Liver (tissue), 9 donors: ENCODE measurements around the gene TDO2. TPM values are rescaled to one million over a fixed set of nuclear protein-coding genes. Genes with fewer than 3 reads are reported as not detected.

ENCODE experiments used
- DNase-seq: peaks from one replicate; pipeline ENCODE4 v3.0.0-alpha.2; 2017; ENCODE audit warnings: low spot score
- H3K27ac ChIP-seq, 2 donors: one replicate each; pipeline ENCODE4 v1.7.0; 2013; ENCODE audit warnings: inconsistent platforms in 2 of 2, low read length in 2 of 2, control low read depth in 1 of 2, low read depth in 1 of 2, mild to moderate bottlenecking in 1 of 2
- H3K27me3 ChIP-seq, 4 donors: one replicate each; pipeline versions ENCODE4 v1.6.1 to v1.7.0; 2013; ENCODE audit warnings: low read length in 3 of 4, inconsistent platforms in 1 of 4, mild to moderate bottlenecking in 1 of 4, moderate library complexity in 1 of 4; ENCODE audit not compliant: control insufficient read depth in 4 of 4, insufficient read depth in 4 of 4
- H3K36me3 ChIP-seq, 4 donors: one replicate each; pipeline versions ENCODE4 v1.6.1 to v1.7.0; 2013; ENCODE audit warnings: low read length in 3 of 4, mild to moderate bottlenecking in 3 of 4, low read depth in 1 of 4, moderate library complexity in 1 of 4; ENCODE audit not compliant: control insufficient read depth in 4 of 4, insufficient read depth in 3 of 4
- H3K4me1 ChIP-seq, 4 donors: one replicate each; pipeline versions ENCODE4 v1.6.1 to v1.7.0; 2013; ENCODE audit warnings: low read length in 3 of 4, mild to moderate bottlenecking in 3 of 4, moderate library complexity in 1 of 4; ENCODE audit not compliant: control insufficient read depth in 4 of 4, insufficient read depth in 4 of 4
- H3K4me3 ChIP-seq, 3 donors: one replicate each; pipeline versions ENCODE4 v1.6.1 to v1.7.0; 2013; ENCODE audit warnings: low read length in 3 of 3, control low read depth in 1 of 3, low read depth in 1 of 3, mild to moderate bottlenecking in 1 of 3
- H3K9ac ChIP-seq, 2 donors: one replicate each; pipeline ENCODE4 v1.7.0; 2013; ENCODE audit warnings: low read length in 2 of 2, mild to moderate bottlenecking in 2 of 2, moderate library complexity in 2 of 2, control low read depth in 1 of 2, low read depth in 1 of 2
- H3K9me3 ChIP-seq, 4 donors: one replicate each; pipeline versions ENCODE4 v1.6.1 to v1.7.0; 2013; ENCODE audit warnings: low read length in 3 of 4; ENCODE audit not compliant: control insufficient read depth in 4 of 4
- CTCF ChIP-seq: fragments of 150-350 bp; IDR thresholded peaks from 2 replicates; pipeline ENCODE4 v1.5.1; 2017; ENCODE audit warnings: improper control_type of control experiment, low read depth, low read length; ENCODE audit not compliant: missing input control
- EGR1 ChIP-seq, 2 donors: IDR thresholded peaks; 2 replicates each; pipeline ENCODE4 v1.6.1; 2016 to 2018; ENCODE audit warnings: antibody characterized with exemption in 2 of 2, low read depth in 2 of 2
- FOXA1 ChIP-seq: IDR thresholded peaks from 2 replicates; pipeline ENCODE4 v1.6.1; 2016; ENCODE audit warnings: antibody characterized with exemption
- FOXA2 ChIP-seq: IDR thresholded peaks from 2 replicates; pipeline ENCODE4 v1.6.1; 2016; ENCODE audit warnings: antibody characterized with exemption
- GABPA ChIP-seq, 2 donors: IDR thresholded peaks in 1 of 2; conservative IDR thresholded peaks in 1 of 2; 2 replicates each; pipeline ENCODE4 v1.6.1; 2016; ENCODE audit warnings: antibody characterized with exemption in 2 of 2, mild to moderate bottlenecking in 1 of 2, moderate library complexity in 1 of 2
- HNF4A ChIP-seq, 2 donors: conservative IDR thresholded peaks; 2 replicates each; pipeline ENCODE4 v1.6.1; 2016; ENCODE audit warnings: antibody characterized with exemption in 2 of 2, mild to moderate bottlenecking in 2 of 2
- HNF4G ChIP-seq: IDR thresholded peaks from 2 replicates; pipeline ENCODE4 v1.6.1; 2016; ENCODE audit warnings: antibody characterized with exemption
- JUND ChIP-seq, 2 donors: IDR thresholded peaks; 2 replicates each; pipeline ENCODE4 v1.6.1; 2016; ENCODE audit warnings: antibody characterized with exemption in 2 of 2
- MAX ChIP-seq: IDR thresholded peaks from 2 replicates; pipeline ENCODE4 v1.6.1; 2016; ENCODE audit warnings: antibody characterized with exemption
- NR2F2 ChIP-seq: IDR thresholded peaks from 2 replicates; pipeline ENCODE4 v1.6.1; 2016; ENCODE audit warnings: antibody characterized with exemption
- RAD21 ChIP-seq, 2 donors: IDR thresholded peaks; 2 replicates each; pipeline ENCODE4 v1.6.1; 2016; ENCODE audit warnings: antibody characterized with exemption in 2 of 2, mild to moderate bottlenecking in 2 of 2
- RXRA ChIP-seq, 2 donors: IDR thresholded peaks; 2 replicates each; pipeline ENCODE4 v1.6.1; 2017 to 2018; ENCODE audit warnings: antibody characterized with exemption in 2 of 2, mild to moderate bottlenecking in 1 of 2
- SP1 ChIP-seq: IDR thresholded peaks from 2 replicates; pipeline ENCODE4 v1.6.1; 2018; ENCODE audit warnings: antibody characterized with exemption, mild to moderate bottlenecking
- TAF1 ChIP-seq: conservative IDR thresholded peaks from 2 replicates; pipeline ENCODE4 v1.6.1; 2016; ENCODE audit warnings: antibody characterized with exemption, mild to moderate bottlenecking
- YY1 ChIP-seq: IDR thresholded peaks from 2 replicates; pipeline ENCODE4 v1.6.1; 2016; ENCODE audit warnings: antibody characterized with exemption, mild to moderate bottlenecking
- ZBTB33 ChIP-seq: IDR thresholded peaks from 2 replicates; pipeline ENCODE4 v1.6.1; 2016; ENCODE audit warnings: antibody characterized with exemption
- WGBS: extraction: QIAGEN DNeasy Blood & Tissue Kit; methylation state at CpG from one replicate; pipeline ENCODE4 v1.1.7; 2013; 5-methylcytosine and 5-hydroxymethylcytosine counted together
- polyA plus RNA-seq, 2 donors: library from polyadenylated mRNA; stranded (reverse) in 1 of 2; unstranded in 1 of 2; fragments of 200-250 nt in 1 of 2; fragments of >200 nt in 1 of 2; fragmentation: Nextera tagmentation in 1 of 2; extraction: Ambion mirVana in 1 of 2; gene quantifications; one replicate each; pipeline versions ENCODE4 v1.2.1 to v1.2.3, GENCODE V29; 2013 to 2015
- total RNA-seq, 2 donors: library from RNA; depleted of rRNA; stranded (reverse); fragments of >200 nt; gene quantifications; one replicate each; pipeline ENCODE4 v1.2.3, GENCODE V29; 2014
- TF ChIP-seq, protein P1 (sequence below): IDR thresholded peaks from 2 replicates; pipeline ENCODE4 v1.6.1; 2016; ENCODE audit warnings: antibody characterized with exemption, mild to moderate bottlenecking
- TF ChIP-seq, protein P2 (sequence below): IDR thresholded peaks from 2 replicates; pipeline ENCODE4 v1.6.1; 2016; ENCODE audit warnings: antibody characterized with exemption
- donor health status: healthy.
- donor health status: healthy.
- donor health status: healthy.
- donor health status: healthy.
- donor health status: healthy.

TDO2 gene
- total and polyA plus RNA-seq, 4 donors, result 163 to 1,057 (median 533) TPM

DNA sequence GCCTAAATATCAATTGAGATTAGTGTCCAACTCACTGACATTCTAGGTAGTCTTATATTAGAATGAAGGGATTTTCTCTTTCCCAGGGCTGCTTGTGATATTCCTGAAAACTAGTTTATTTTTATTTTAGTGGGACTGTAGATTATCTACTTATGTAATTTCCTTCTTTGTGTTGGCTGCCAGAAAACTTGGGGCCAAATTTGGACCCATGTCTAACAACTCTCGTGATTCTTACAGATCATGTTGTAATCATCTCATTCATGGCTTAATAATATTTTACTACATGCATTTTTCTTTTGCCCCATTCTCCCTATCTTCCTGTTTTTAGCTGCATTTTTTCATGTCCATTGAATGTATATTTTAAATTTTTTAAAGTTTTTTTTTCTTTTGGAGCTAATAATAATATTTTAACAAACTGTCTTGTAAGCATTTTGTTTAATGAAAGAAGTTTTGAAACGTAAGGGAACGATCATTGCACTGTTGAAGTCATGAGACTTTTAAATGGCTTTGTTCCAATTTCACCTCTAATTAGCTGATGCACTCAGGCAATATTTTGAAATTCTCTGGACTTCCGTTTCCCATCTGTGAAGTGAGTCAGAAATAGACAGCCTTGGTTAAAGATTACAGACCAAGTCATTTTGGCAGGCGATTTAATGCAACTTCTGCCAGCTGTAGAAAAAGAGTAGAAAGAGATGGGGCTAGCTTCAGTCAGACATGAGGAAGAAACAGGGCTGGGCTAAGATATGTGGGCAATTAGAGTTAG lies 14.3 kb upstream of the TDO2 start:
- H3K27ac ChIP-seq, result peak overlapping the region; percentile 75 to 81
- 13% methylated on average over 5 of the region's 5 CpGs for WGBS
- no peaks in the 10 kb centered on the region for H3K36me3 ChIP-seq
- TF ChIP-seq SP1 (peak; percentile 83), YY1 (peak; percentile 69), RAD21 (IDR thresholded peaks at IDR 0.05) (peak; percentile 56 to 67), RXRA (IDR thresholded peaks at IDR 0.05) (peak; percentile 76 to 84), GABPA (IDR thresholded peaks at IDR 0.05 in 1 of 2, conservative IDR thresholded peaks at IDR 0.05 in 1 of 2) (peak; percentile 67 to 82), EGR1 (IDR thresholded peaks at IDR 0.05; ENCODE audit: low read depth in 2 of 2) (peak in 1 of 2 donors; percentile 77), JUND (IDR thresholded peaks at IDR 0.05) (peak; percentile 97), FOXA2 (no peak), NR2F2 (peak; percentile 57), MAX (peak; percentile 90), CTCF (no peak), HNF4G (peak; percentile 43), TAF1 (peak; percentile 56), ZBTB33 (peak; percentile 72), HNF4A (conservative IDR thresholded peaks at IDR 0.05) (peak; percentile 77 to 86), FOXA1 (no peak)
- TF ChIP-seq, protein P1, sequence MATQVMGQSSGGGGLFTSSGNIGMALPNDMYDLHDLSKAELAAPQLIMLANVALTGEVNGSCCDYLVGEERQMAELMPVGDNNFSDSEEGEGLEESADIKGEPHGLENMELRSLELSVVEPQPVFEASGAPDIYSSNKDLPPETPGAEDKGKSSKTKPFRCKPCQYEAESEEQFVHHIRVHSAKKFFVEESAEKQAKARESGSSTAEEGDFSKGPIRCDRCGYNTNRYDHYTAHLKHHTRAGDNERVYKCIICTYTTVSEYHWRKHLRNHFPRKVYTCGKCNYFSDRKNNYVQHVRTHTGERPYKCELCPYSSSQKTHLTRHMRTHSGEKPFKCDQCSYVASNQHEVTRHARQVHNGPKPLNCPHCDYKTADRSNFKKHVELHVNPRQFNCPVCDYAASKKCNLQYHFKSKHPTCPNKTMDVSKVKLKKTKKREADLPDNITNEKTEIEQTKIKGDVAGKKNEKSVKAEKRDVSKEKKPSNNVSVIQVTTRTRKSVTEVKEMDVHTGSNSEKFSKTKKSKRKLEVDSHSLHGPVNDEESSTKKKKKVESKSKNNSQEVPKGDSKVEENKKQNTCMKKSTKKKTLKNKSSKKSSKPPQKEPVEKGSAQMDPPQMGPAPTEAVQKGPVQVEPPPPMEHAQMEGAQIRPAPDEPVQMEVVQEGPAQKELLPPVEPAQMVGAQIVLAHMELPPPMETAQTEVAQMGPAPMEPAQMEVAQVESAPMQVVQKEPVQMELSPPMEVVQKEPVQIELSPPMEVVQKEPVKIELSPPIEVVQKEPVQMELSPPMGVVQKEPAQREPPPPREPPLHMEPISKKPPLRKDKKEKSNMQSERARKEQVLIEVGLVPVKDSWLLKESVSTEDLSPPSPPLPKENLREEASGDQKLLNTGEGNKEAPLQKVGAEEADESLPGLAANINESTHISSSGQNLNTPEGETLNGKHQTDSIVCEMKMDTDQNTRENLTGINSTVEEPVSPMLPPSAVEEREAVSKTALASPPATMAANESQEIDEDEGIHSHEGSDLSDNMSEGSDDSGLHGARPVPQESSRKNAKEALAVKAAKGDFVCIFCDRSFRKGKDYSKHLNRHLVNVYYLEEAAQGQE, result peak; percentile 61
- TF ChIP-seq, protein P2, sequence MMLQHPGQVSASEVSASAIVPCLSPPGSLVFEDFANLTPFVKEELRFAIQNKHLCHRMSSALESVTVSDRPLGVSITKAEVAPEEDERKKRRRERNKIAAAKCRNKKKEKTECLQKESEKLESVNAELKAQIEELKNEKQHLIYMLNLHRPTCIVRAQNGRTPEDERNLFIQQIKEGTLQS, result peak; percentile 90
- H3K27me3 ChIP-seq, result no peaks in the 10 kb centered on the region
- H3K4me1 ChIP-seq, result peaks cover 3 to 38% (median 21%) of the 10 kb centered on the region in 4 donors
- no peak for DNase-seq
- H3K9me3 ChIP-seq, result no peaks in the 10 kb centered on the region
- H3K4me3 ChIP-seq, result no peak overlapping the region
- H3K9ac ChIP-seq, result peak overlapping the region in 1 of 2 donors; percentile 30
